ENCODE measurements around the gene DCX.

GRCh38 chrX:111409326-111409725, 2.7 kb downstream of the DCX start:
- TF ChIP-seq CTCF (IDR thresholded peaks at IDR 0.05) (no peak), POLR2A (IDR thresholded peaks at IDR 0.05) (no peak)

Data from body of pancreas (tissue), 4 donors.